Measurements from ENCODE around the gene THRB.
"Not testable (repeated sequence)": the region's sequence is repeated elsewhere in the genome, so short reads cannot be mapped to it uniquely, and the experiment has no call there.

Gene THRB

GRCh38 chr3:24446032-24446431 is 48.6 kb downstream of the THRB start:
- DNase-seq = no peak

- no peak for DNase-seq
These were observed 51.2 kb downstream of the THRB start for GRCh38 chr3:24443476-24443875.

- no peak for DNase-seq
These were observed 53.7 kb downstream of the THRB start for GRCh38 chr3:24440760-24441464.

GRCh38 chr3:24439021-24439420 is 55.6 kb downstream of the THRB start:
- DNase-seq = no peak

- DNase-seq = no peak
These were observed 57.3 kb downstream of the THRB start for GRCh38 chr3:24437326-24437725.

- no peak for DNase-seq
These were observed 59.1 kb downstream of the THRB start for GRCh38 chr3:24435584-24435983.

- no peak for DNase-seq
These were observed 60.0 kb downstream of the THRB start for GRCh38 chr3:24434651-24435050.

- no peak for DNase-seq
These were observed 60.6 kb downstream of the THRB start for GRCh38 chr3:24433838-24434591.

- no peak for DNase-seq
These were observed 61.7 kb downstream of the THRB start for GRCh38 chr3:24432989-24433388.

GRCh38 chr3:24428481-24428880 is 66.2 kb downstream of the THRB start:
- DNase-seq = no peak

- DNase-seq = no peak
These were observed 67.8 kb downstream of the THRB start for GRCh38 chr3:24426896-24427295.

- not testable (repeated sequence) for DNase-seq
These were observed 73.8 kb downstream of the THRB start for GRCh38 chr3:24420829-24421228.

GRCh38 chr3:24420224-24420623 is 74.4 kb downstream of the THRB start:
- no peak for DNase-seq

GRCh38 chr3:24419067-24419791 is 75.4 kb downstream of the THRB start:
- DNase-seq = no peak

GRCh38 chr3:24417730-24418129 is 76.9 kb downstream of the THRB start:
- DNase-seq = no peak

- DNase-seq = no peak
These were observed 78.4 kb downstream of the THRB start for GRCh38 chr3:24416224-24416623.

- no peak for DNase-seq
These were observed 78.8 kb downstream of the THRB start for GRCh38 chr3:24415824-24416223.

- not testable (repeated sequence) for DNase-seq
These were observed 81.0 kb downstream of the THRB start for GRCh38 chr3:24413662-24414061.

GRCh38 chr3:24410860-24411259 is 83.8 kb downstream of the THRB start:
- DNase-seq = no peak

- no peak for DNase-seq
These were observed 86.5 kb downstream of the THRB start for GRCh38 chr3:24407980-24408680.

GRCh38 chr3:24406900-24407299 is 87.8 kb downstream of the THRB start:
- DNase-seq = no peak

GRCh38 chr3:24405057-24405456 is 89.6 kb downstream of the THRB start:
- no peak for DNase-seq

- DNase-seq = peak in 1 of 2 experiments; percentile 29
These were observed 92.9 kb downstream of the THRB start for GRCh38 chr3:24401811-24402185.

Measured in NCI-H2081 (cell line).